Activated naive CD4-positive, alpha-beta T cell treated with anti-CD3 and anti-CD28 coated beads, Interleukin-2, amount 50 U/mL, for 24 hours (primary cell): ENCODE results near the gene C3orf20.
"Not testable (repeated sequence)": the region's sequence is repeated elsewhere in the genome, so short reads cannot be mapped to it uniquely, and the experiment has no call there.

ENCODE experiments used
- H3K27ac Mint-ChIP-seq: one replicate; pipeline ENCODE4 v1.8.0; 2021; ENCODE audit warnings: mild to moderate bottlenecking, mixed read lengths
- H3K27me3 Mint-ChIP-seq: one replicate; pipeline ENCODE4 v1.8.0; 2021; ENCODE audit warnings: mixed read lengths
- H3K36me3 Mint-ChIP-seq: one replicate; pipeline ENCODE4 v1.8.0; 2021; ENCODE audit warnings: mixed read lengths
- H3K4me1 Mint-ChIP-seq: one replicate; pipeline ENCODE4 v1.8.0; 2021; ENCODE audit warnings: mixed read lengths
- H3K4me3 Mint-ChIP-seq: one replicate; pipeline ENCODE4 v1.8.0; 2021; ENCODE audit warnings: mild to moderate bottlenecking, mixed read lengths
- H3K9me3 Mint-ChIP-seq: one replicate; pipeline ENCODE4 v1.8.0; 2021; ENCODE audit warnings: mixed read lengths

Gene C3orf20

GRCh38 chr3:14645453-14645852, 29.5 kb upstream of the C3orf20 start:
- Mint-ChIP-seq H3K4me3 (no peak overlapping the region), H3K4me1 (peaks cover 15% of the 10 kb centered on the region), H3K9me3 (peaks cover 2% of the 10 kb centered on the region), H3K36me3 (no peaks in the 10 kb centered on the region), H3K27me3 (no peaks in the 10 kb centered on the region), H3K27ac (no peak overlapping the region)

GRCh38 chr3:14646131-14646573, 28.8 kb upstream of the C3orf20 start:
- Mint-ChIP-seq H3K27ac (no peak overlapping the region), H3K9me3 (peaks cover 4% of the 10 kb centered on the region), H3K4me3 (no peak overlapping the region), H3K27me3 (no peaks in the 10 kb centered on the region), H3K36me3 (peaks cover under 1% of the 10 kb centered on the region), H3K4me1 (peaks cover 20% of the 10 kb centered on the region)

GRCh38 chr3:14646589-14647413, 28.1 kb upstream of the C3orf20 start:
- Mint-ChIP-seq H3K27me3 (no peaks in the 10 kb centered on the region), H3K4me1 (peaks cover 23% of the 10 kb centered on the region), H3K9me3 (peaks cover 4% of the 10 kb centered on the region), H3K4me3 (no peak overlapping the region), H3K36me3 (peaks cover 2% of the 10 kb centered on the region), H3K27ac (no peak overlapping the region)

GRCh38 chr3:14647976-14648955, 26.7 kb upstream of the C3orf20 start:
- H3K27me3 Mint-ChIP-seq: no peaks in the 10 kb centered on the region
- peaks cover 29% of the 10 kb centered on the region for H3K4me1 Mint-ChIP-seq
- no peak overlapping the region for H3K27ac Mint-ChIP-seq
- no peak overlapping the region for H3K4me3 Mint-ChIP-seq
- H3K9me3 Mint-ChIP-seq: peaks cover 4% of the 10 kb centered on the region
- peaks cover 2% of the 10 kb centered on the region for H3K36me3 Mint-ChIP-seq

GRCh38 chr3:14649466-14649865, 25.5 kb upstream of the C3orf20 start:
- peaks cover 38% of the 10 kb centered on the region for H3K4me1 Mint-ChIP-seq
- no peak overlapping the region for H3K27ac Mint-ChIP-seq

GRCh38 chr3:14650193-14650592, 24.7 kb upstream of the C3orf20 start:
- Mint-ChIP-seq H3K36me3 (peaks cover 2% of the 10 kb centered on the region), H3K4me1 (peaks cover 39% of the 10 kb centered on the region)

More at GRCh38 chr3:14649466-14649865, 25.5 kb upstream of the C3orf20 start:
- peaks cover 2% of the 10 kb centered on the region for H3K36me3 Mint-ChIP-seq
- H3K4me3 Mint-ChIP-seq: peak overlapping the region; percentile 36
- no peaks in the 10 kb centered on the region for H3K27me3 Mint-ChIP-seq
- H3K9me3 Mint-ChIP-seq: peaks cover 4% of the 10 kb centered on the region

GRCh38 chr3:14651440-14652251, 23.3 kb upstream of the C3orf20 start, which contains the start of gene CCDC174:
Gene CCDC174, plus strand, starts transcription at chr3:14651762. Its CDS starts 75 bp downstream, at chr3:14651837.
- peak within 1 kb of the TSS; percentile 99 for H3K4me3 Mint-ChIP-seq
- peak within 1 kb of the TSS; percentile 99 for H3K27ac Mint-ChIP-seq
- H3K27me3 Mint-ChIP-seq: no peaks in the 10 kb centered on the region
- peaks cover 52% of the 10 kb centered on the region for H3K4me1 Mint-ChIP-seq
- H3K36me3 Mint-ChIP-seq: peaks cover 7% of the 10 kb centered on the region
- H3K9me3 Mint-ChIP-seq: peaks cover 4% of the 10 kb centered on the region

More at GRCh38 chr3:14650193-14650592, 24.7 kb upstream of the C3orf20 start:
- Mint-ChIP-seq H3K27me3 (no peaks in the 10 kb centered on the region), H3K27ac (peak overlapping the region; percentile 95), H3K9me3 (peaks cover 4% of the 10 kb centered on the region), H3K4me3 (peak overlapping the region; percentile 99)

- H3K4me1 Mint-ChIP-seq: peaks cover 60% of the 10 kb centered on the region
Measured at GRCh38 chr3:14652360-14652907, 22.5 kb upstream of the C3orf20 start.

GRCh38 chr3:14657579-14657978, 17.4 kb upstream of the C3orf20 start:
- H3K36me3 Mint-ChIP-seq: peaks cover 19% of the 10 kb centered on the region
- H3K9me3 Mint-ChIP-seq: no peaks in the 10 kb centered on the region
- no peaks in the 10 kb centered on the region for H3K27me3 Mint-ChIP-seq
- peak overlapping the region; percentile 87 for H3K27ac Mint-ChIP-seq
- peak overlapping the region; percentile 31 for H3K4me3 Mint-ChIP-seq
- peaks cover 43% of the 10 kb centered on the region for H3K4me1 Mint-ChIP-seq

More at GRCh38 chr3:14652360-14652907, 22.5 kb upstream of the C3orf20 start:
- Mint-ChIP-seq H3K36me3 (peaks cover 12% of the 10 kb centered on the region), H3K4me3 (peak overlapping the region; percentile 99), H3K27ac (peak overlapping the region; percentile 99)
- H3K9me3 Mint-ChIP-seq, H3K27me3 Mint-ChIP-seq: not testable (repeated sequence)

- H3K4me3 Mint-ChIP-seq: no peak overlapping the region
- H3K4me1 Mint-ChIP-seq: peaks cover 30% of the 10 kb centered on the region
- H3K9me3 Mint-ChIP-seq: no peaks in the 10 kb centered on the region
- H3K36me3 Mint-ChIP-seq: peaks cover 23% of the 10 kb centered on the region
- H3K27ac Mint-ChIP-seq: no peak overlapping the region
- no peaks in the 10 kb centered on the region for H3K27me3 Mint-ChIP-seq
Measured at GRCh38 chr3:14658978-14659377, 16.0 kb upstream of the C3orf20 start.

- H3K36me3 Mint-ChIP-seq: peaks cover 28% of the 10 kb centered on the region
- H3K4me3 Mint-ChIP-seq: no peak overlapping the region
- peak overlapping the region; percentile 46 for H3K27ac Mint-ChIP-seq
- peaks cover 25% of the 10 kb centered on the region for H3K4me1 Mint-ChIP-seq
- H3K9me3 Mint-ChIP-seq: no peaks in the 10 kb centered on the region
- H3K27me3 Mint-ChIP-seq: no peaks in the 10 kb centered on the region
Measured at GRCh38 chr3:14660942-14661341, 14.0 kb upstream of the C3orf20 start.

GRCh38 chr3:14663396-14664135, 11.4 kb upstream of the C3orf20 start:
- Mint-ChIP-seq H3K9me3 (no peaks in the 10 kb centered on the region), H3K4me1 (peaks cover 3% of the 10 kb centered on the region), H3K4me3 (no peak overlapping the region), H3K36me3 (peaks cover 23% of the 10 kb centered on the region), H3K27me3 (no peaks in the 10 kb centered on the region), H3K27ac (peak overlapping the region; percentile 46)

- peaks cover 3% of the 10 kb centered on the region for H3K4me1 Mint-ChIP-seq
- no peak overlapping the region for H3K4me3 Mint-ChIP-seq
- H3K36me3 Mint-ChIP-seq: peaks cover 23% of the 10 kb centered on the region
Measured at GRCh38 chr3:14664170-14664569, 10.8 kb upstream of the C3orf20 start.

GRCh38 chr3:14672588-14672987, 2.4 kb upstream of the C3orf20 start:
- H3K36me3 Mint-ChIP-seq: peaks cover 14% of the 10 kb centered on the region
- H3K9me3 Mint-ChIP-seq: no peaks in the 10 kb centered on the region
- H3K27ac Mint-ChIP-seq: peak overlapping the region; percentile 70
- no peaks in the 10 kb centered on the region for H3K4me1 Mint-ChIP-seq
- no peaks in the 10 kb centered on the region for H3K27me3 Mint-ChIP-seq
- no peak overlapping the region for H3K4me3 Mint-ChIP-seq

More at GRCh38 chr3:14664170-14664569, 10.8 kb upstream of the C3orf20 start:
- peak overlapping the region; percentile 53 for H3K27ac Mint-ChIP-seq
- no peaks in the 10 kb centered on the region for H3K9me3 Mint-ChIP-seq
- no peaks in the 10 kb centered on the region for H3K27me3 Mint-ChIP-seq
